GM23248 (cell line): ENCODE results near the gene ENG.

Experiments used
- EZH2 ChIP-seq: fragments of 200-600 bp; sonication (generic); IDR thresholded peaks from 2 replicates; pipeline ENCODE4 v1.6.1; 2018; ENCODE audit warnings: antibody characterized with exemption, mild to moderate bottlenecking; ENCODE audit not compliant: insufficient read depth, poor library complexity, severe bottlenecking
- EZH2phosphoT487 ChIP-seq: fragments of 200-600 bp; sonication (generic); IDR thresholded peaks from 2 replicates; pipeline ENCODE4 v1.6.1; 2018; ENCODE audit warnings: antibody characterized with exemption, moderate library complexity, mild to moderate bottlenecking, low read depth; ENCODE audit not compliant: insufficient read depth

DNA sequence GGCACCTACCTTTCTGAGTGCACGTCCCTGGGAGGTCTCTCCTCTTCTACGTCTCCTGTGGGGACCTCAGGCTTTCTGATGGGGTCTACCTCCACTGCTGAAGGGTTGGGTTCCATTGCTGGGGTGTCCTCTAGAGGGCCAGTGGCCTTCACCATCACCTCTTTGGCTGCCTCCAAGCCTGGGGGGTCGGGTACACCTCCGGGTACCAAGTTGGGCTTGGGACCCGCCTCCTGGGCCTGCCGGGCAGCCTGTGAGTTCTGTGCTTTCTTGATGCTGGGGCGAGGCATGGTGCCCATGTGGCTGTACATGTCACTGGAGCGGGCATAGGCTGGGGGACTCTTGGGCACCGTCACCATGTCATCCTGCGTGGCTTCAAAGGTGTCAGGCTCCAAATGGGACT lies 80.5 kb downstream of the ENG start:
- no peak for TF ChIP-seq EZH2phosphoT487
- TF ChIP-seq EZH2 = no peak
